ENCODE measurements around the gene AMER3. TPM values are rescaled to one million over a fixed set of nuclear protein-coding genes. Genes with fewer than 3 reads are reported as not detected.

Gene AMER3
- polyA plus RNA-seq, 1 of the 3 experiments (the other 2 are of a cell fraction), result under 0.01 TPM

DNA sequence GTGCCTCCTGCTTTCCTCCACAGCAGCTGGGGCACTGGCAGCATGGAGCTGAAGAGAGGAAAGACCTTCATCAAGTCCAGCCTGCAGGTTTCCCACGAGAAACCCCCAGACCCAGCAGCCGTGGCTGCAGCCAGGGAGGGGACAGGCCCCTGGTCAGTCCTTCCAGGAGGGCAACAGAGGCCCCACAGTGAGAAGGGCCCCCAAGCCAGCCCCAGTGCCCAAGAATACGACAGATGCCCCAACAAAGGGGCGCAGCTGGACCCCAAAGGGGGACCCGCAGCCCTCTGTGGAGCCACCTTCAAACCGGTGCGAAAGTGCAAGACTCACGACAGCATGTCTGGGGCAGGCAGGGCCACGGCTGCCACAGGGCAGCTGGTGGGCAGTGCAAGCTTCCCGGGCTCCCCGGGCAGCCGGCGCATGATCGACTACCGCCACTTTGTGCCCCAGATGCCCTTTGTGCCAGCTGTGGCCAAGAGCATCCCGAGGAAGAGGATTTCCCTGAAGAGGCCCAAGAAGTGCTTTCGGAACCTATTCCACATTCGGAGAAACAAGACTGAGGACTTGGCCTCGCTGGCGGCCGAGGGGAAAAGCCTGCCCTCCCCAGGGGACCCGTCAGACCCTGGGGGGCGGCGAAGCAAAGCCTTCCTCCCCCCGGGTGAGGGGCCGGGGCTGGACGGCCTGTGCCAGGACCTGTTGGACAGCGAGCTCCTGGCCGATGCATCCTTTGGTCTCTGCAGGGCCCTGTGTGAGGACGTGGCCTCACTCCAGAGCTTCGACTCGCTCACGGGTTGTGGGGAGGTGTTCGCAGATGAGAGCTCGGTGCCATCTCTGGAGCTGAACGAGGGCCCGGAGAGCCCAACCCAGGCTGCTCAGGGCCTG, 6.9 kb downstream of the AMER3 start:
- POLR2A ChIA-PET, result no interaction called here
- Histone ChIP-seq H3K9me2 (no peaks in the 10 kb centered on the region), H3K36me3 (replicated peaks in 1 of 2; ENCODE audit: control insufficient read depth in 1 of 2, insufficient read depth in 2 of 2, low read length in 1 of 2) (no peaks in the 10 kb centered on the region), H3K4me1 (ENCODE audit: control insufficient read depth in 1 of 2, insufficient read depth in 2 of 2, low read depth in 1 of 2, low read length in 1 of 2) (peaks cover 0 to 18% of the 10 kb centered on the region in 2 experiments; a peak in 1 of 4 replicates), H3K4me3 (ENCODE audit: low read depth in 2 of 2, low read length in 1 of 2) (no peak overlapping the region), H3K27ac (ENCODE audit: low read depth in 2 of 2, low read length in 1 of 2) (no peak overlapping the region), H3K27me3 (ENCODE audit: insufficient read depth) (no peaks in the 10 kb centered on the region; the same call in 1 of the 2 replicates), H3K9ac (no peak overlapping the region), H4K20me1 (ENCODE audit: insufficient read depth) (no peaks in the 10 kb centered on the region), H3K4me2 (no peak overlapping the region), H2AFZ (ENCODE audit: low read depth) (no peak overlapping the region), H3F3A (replicated peaks; ENCODE audit: insufficient read depth) (no peaks in the 10 kb centered on the region), H3K79me2 (ENCODE audit: insufficient read depth) (no peaks in the 10 kb centered on the region), H3K9me3 (no peaks in the 10 kb centered on the region)
- 0% methylated on average over 1 of the region's 37 CpGs for WGBS (ENCODE audit: low lambda C conversion rate)
- CTCF ChIA-PET, result interaction anchor here (3.1 kb wide), 1 partner anchor 111 kb away, joined by 14 read pairs; no protein-coding TSS in a partner anchor
- DNase-seq, result no peak
- TF ChIP-seq JUND (IDR thresholded peaks at IDR 0.05) (no peak), CHD2 (IDR thresholded peaks at IDR 0.05; ENCODE audit: low read length, partially characterized antibody) (no peak), SMC3 (IDR thresholded peaks at IDR 0.05; ENCODE audit: low read depth, low read length) (no peak), SIN3A (IDR thresholded peaks at IDR 0.05; ENCODE audit: borderline replicate concordance, low read depth, low read length) (no peak), NRF1 (IDR thresholded peaks at IDR 0.05; ENCODE audit: low read depth, low read length) (no peak), NFIC (IDR thresholded peaks at IDR 0.05; ENCODE audit: borderline replicate concordance) (no peak), FOXM1 (IDR thresholded peaks at IDR 0.05; ENCODE audit: low read depth) (no peak), YY1 (IDR thresholded peaks at IDR 0.05; ENCODE audit: low read depth) (no peak), TCF12 (IDR thresholded peaks at IDR 0.05) (no peak)

DNA sequence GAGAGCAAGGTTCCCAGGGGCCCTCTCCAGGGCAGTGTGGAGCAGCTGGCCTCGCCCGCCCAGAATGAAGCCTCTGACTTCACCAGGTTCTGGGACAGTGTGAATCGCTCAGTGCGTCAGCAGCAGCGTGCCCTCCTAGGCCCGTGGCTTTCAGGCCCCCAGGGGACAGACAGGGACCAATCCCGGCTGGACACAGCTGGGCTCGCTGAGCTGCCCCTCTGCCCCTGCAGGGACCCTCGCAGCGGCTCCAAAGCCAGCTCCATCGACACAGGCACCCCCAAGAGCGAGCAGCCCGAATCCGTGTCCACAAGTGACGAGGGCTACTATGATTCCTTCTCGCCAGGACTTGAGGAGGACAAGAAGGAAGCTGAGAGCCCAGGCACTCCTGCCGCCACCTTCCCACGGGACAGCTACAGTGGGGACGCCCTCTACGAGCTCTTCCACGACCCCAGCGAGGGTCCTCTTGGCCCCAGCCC, 7.6 kb downstream of the AMER3 start:
- no peak overlapping the region for H3K4me3 ChIP-seq (ENCODE audit: low read depth in 2 of 2, low read length in 1 of 2)
- CTCF ChIA-PET, result interaction anchor here (0.6 to 3.1 kb wide), 2 partner anchors 35 to 111 kb away, joined by 3 to 14 read pairs; no protein-coding TSS in a partner anchor
- H3K79me2 ChIP-seq (ENCODE audit: insufficient read depth), result no peaks in the 10 kb centered on the region
- H3K9me2 ChIP-seq, result no peaks in the 10 kb centered on the region
- H3K9me3 ChIP-seq, result no peaks in the 10 kb centered on the region
- H3K27ac ChIP-seq (ENCODE audit: low read depth in 2 of 2, low read length in 1 of 2), result no peak overlapping the region
- POLR2A ChIA-PET, result no interaction called here
- no peaks in the 10 kb centered on the region for H4K20me1 ChIP-seq (ENCODE audit: insufficient read depth)
- peaks cover 0 to 15% of the 10 kb centered on the region in 2 experiments; a peak in 1 of 4 replicates for H3K4me1 ChIP-seq (ENCODE audit: control insufficient read depth in 1 of 2, insufficient read depth in 2 of 2, low read depth in 1 of 2, low read length in 1 of 2)
- no peaks in the 10 kb centered on the region for H3F3A ChIP-seq (replicated peaks; ENCODE audit: insufficient read depth)
- WGBS (ENCODE audit: low lambda C conversion rate), result 0% methylated on average over 1 of the region's 22 CpGs
- no peaks in the 10 kb centered on the region for H3K27me3 ChIP-seq (ENCODE audit: insufficient read depth)
- H3K4me2 ChIP-seq, result no peak overlapping the region
- DNase-seq, result no peak
- no peak overlapping the region for H3K9ac ChIP-seq
- no peak overlapping the region for H2AFZ ChIP-seq (ENCODE audit: low read depth)
- H3K36me3 ChIP-seq (replicated peaks in 1 of 2; ENCODE audit: control insufficient read depth in 1 of 2, insufficient read depth in 2 of 2, low read length in 1 of 2), result no peaks in the 10 kb centered on the region
- no peak for TF ChIP-seq GABPA (IDR thresholded peaks at IDR 0.05; ENCODE audit: low read depth)

DNA sequence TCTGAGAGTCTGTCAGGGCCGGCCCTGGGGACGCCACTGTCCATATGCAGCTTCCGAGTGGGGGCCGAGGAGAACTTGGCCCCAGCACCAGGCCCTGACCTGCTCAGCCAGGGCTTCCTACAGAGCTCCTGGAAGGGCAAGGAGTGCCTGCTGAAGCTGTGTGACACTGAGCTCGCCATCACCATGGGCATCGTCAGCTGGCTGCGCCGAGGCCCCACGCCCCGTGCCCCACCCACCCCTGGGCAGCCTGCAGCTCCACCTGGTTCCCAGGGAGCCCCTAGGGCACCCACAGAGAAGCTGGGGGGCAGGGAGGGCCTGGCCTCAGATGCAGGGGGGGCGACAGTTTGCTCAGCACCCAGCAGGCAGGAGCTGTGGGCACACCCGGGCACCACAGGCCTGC, 8.1 kb downstream of the AMER3 start:
- ChIA-PET POLR2A (no interaction called here), CTCF (interaction anchor here (0.6 kb wide), 1 partner anchor 34 kb away, joined by 3 read pairs; no protein-coding TSS in a partner anchor)
- Histone ChIP-seq H3K36me3 (replicated peaks in 1 of 2; ENCODE audit: control insufficient read depth in 1 of 2, insufficient read depth in 2 of 2, low read length in 1 of 2) (no peaks in the 10 kb centered on the region), H3K27me3 (ENCODE audit: insufficient read depth) (no peaks in the 10 kb centered on the region), H3K4me1 (ENCODE audit: control insufficient read depth in 1 of 2, insufficient read depth in 2 of 2, low read depth in 1 of 2, low read length in 1 of 2) (peaks cover 0 to 16% of the 10 kb centered on the region in 2 experiments; a peak in 1 of 4 replicates), H3K9me2 (no peaks in the 10 kb centered on the region), H3K4me3 (ENCODE audit: low read depth in 2 of 2, low read length in 1 of 2) (no peak overlapping the region), H3K4me2 (no peak overlapping the region), H4K20me1 (ENCODE audit: insufficient read depth) (no peaks in the 10 kb centered on the region), H2AFZ (ENCODE audit: low read depth) (no peak overlapping the region), H3F3A (replicated peaks; ENCODE audit: insufficient read depth) (no peaks in the 10 kb centered on the region), H3K27ac (ENCODE audit: low read depth in 2 of 2, low read length in 1 of 2) (no peak overlapping the region), H3K9me3 (no peaks in the 10 kb centered on the region), H3K9ac (no peak overlapping the region), H3K79me2 (ENCODE audit: insufficient read depth) (no peaks in the 10 kb centered on the region)
- TF ChIP-seq FOXJ3 (CRISPR knock-in tag; IDR thresholded peaks at IDR 0.05) (no peak), YY1 (IDR thresholded peaks at IDR 0.05; ENCODE audit: low read depth) (no peak), POLR2AphosphoS5 (IDR thresholded peaks at IDR 0.05; ENCODE audit: low read depth, low read length) (no peak), NFIC (IDR thresholded peaks at IDR 0.05; ENCODE audit: borderline replicate concordance) (no peak), SMC3 (IDR thresholded peaks at IDR 0.05; ENCODE audit: low read depth, low read length) (no peak), TCF12 (IDR thresholded peaks at IDR 0.05) (no peak), ELF1 (IDR thresholded peaks at IDR 0.05) (no peak), JUND (IDR thresholded peaks at IDR 0.05) (no peak)
- 28% methylated on average over 4 of the region's 12 CpGs for WGBS (ENCODE audit: low lambda C conversion rate)
- no peak for DNase-seq

Data from SK-N-SH (cell line).